SK-N-SH (cell line): ENCODE measurements around the gene FYN. TPM values are rescaled to one million over a fixed set of nuclear protein-coding genes. Genes with fewer than 3 reads are reported as not detected.

Source experiments
- CTCF ChIA-PET: fragments of 300-600, 350-600 bp; formaldehyde crosslinking; extraction: SDS; loops from one replicate; lab custom pipeline; 2021; lab: Yijun Ruan, JAX
- POLR2A ChIA-PET: fragments of 350-600 bp; sonication (Branson Sonifier 250); formaldehyde crosslinking; extraction: SDS; loops from one replicate; lab custom pipeline; 2020; ENCODE audit warnings: antibody characterized with exemption, inconsistent platforms; lab: Yijun Ruan, JAX
- DNase-seq: peaks from one replicate; pipeline ENCODE4 v3.0.0; 2012
- H2AFZ ChIP-seq: fragments of 200-600 bp; sonication (generic); 2 replicates; pipeline ENCODE4 v1.8.1; 2016; ENCODE audit warnings: antibody characterized with exemption, mild to moderate bottlenecking, low read depth
- H3F3A ChIP-seq: fragments of 200-600 bp; sonication (generic); replicated peaks from 2 replicates; pipeline ENCODE3; 2016; ENCODE audit warnings: antibody characterized with exemption, mild to moderate bottlenecking; ENCODE audit not compliant: insufficient read depth
- H3K27ac ChIP-seq, 2 experiments: fragments of 200-500 bp in 1 of 2; fragments of 200-600 bp in 1 of 2; sonication (Bioruptor generic) in 1 of 2; sonication (generic), shearing (Covaris generic) in 1 of 2; 2 replicates each; pipeline versions ENCODE4 v1.5.1 to v1.6.1; 2014 to 2016; ENCODE audit warnings: low read depth in 2 of 2, inconsistent platforms in 1 of 2, low read length in 1 of 2, mild to moderate bottlenecking in 1 of 2, mixed read lengths in 1 of 2
- H3K27me3 ChIP-seq: fragments of 200-600 bp; sonication (generic), shearing (Covaris generic); 2 replicates; pipeline ENCODE4 v1.6.1; 2016; ENCODE audit warnings: mixed run types; ENCODE audit not compliant: insufficient read depth
- H3K36me3 ChIP-seq, 2 experiments: fragments of 200-500 bp in 1 of 2; fragments of 200-600 bp in 1 of 2; sonication (Bioruptor generic) in 1 of 2; sonication (generic) in 1 of 2; replicated peaks in 1 of 2; 2 replicates each; pipeline versions ENCODE3 to v1.5.1; 2014 to 2016; ENCODE audit warnings: low read length in 1 of 2, mild to moderate bottlenecking in 1 of 2; ENCODE audit not compliant: insufficient read depth in 2 of 2, control insufficient read depth in 1 of 2
- H3K4me1 ChIP-seq, 2 experiments: fragments of 200-500 bp in 1 of 2; fragments of 200-600 bp in 1 of 2; sonication (Bioruptor generic) in 1 of 2; sonication (generic), shearing (Covaris generic) in 1 of 2; 2 replicates each; pipeline versions ENCODE4 v1.5.1 to v1.6.1; 2014 to 2016; ENCODE audit warnings: low read depth in 1 of 2, low read length in 1 of 2, mixed run types in 1 of 2; ENCODE audit not compliant: insufficient read depth in 2 of 2, control insufficient read depth in 1 of 2
- H3K4me2 ChIP-seq: fragments of 200-600 bp; sonication (generic), shearing (Covaris generic); 2 replicates; pipeline ENCODE4 v1.6.1; 2017; ENCODE audit warnings: mixed run types
- H3K4me3 ChIP-seq, 2 experiments: fragments of 200-500 bp in 1 of 2; fragments of 200-600 bp in 1 of 2; sonication (Bioruptor generic) in 1 of 2; sonication (generic), shearing (Covaris generic) in 1 of 2; 2 replicates each; pipeline versions ENCODE4 v1.5.1 to v1.8.1; 2014 to 2016; ENCODE audit warnings: low read depth in 2 of 2, inconsistent platforms in 1 of 2, low read length in 1 of 2, mild to moderate bottlenecking in 1 of 2, mixed read lengths in 1 of 2, moderate library complexity in 1 of 2
- H3K79me2 ChIP-seq: fragments of 200-600 bp; sonication (generic); 2 replicates; pipeline ENCODE4 v1.8.1; 2017; ENCODE audit warnings: mild to moderate bottlenecking; ENCODE audit not compliant: insufficient read depth
- H3K9ac ChIP-seq: fragments of 200-600 bp; sonication (generic); 2 replicates; pipeline ENCODE4 v1.6.1; 2017; ENCODE audit warnings: mixed run types
- H3K9me2 ChIP-seq: fragments of 200-600 bp; sonication (generic); 2 replicates; pipeline ENCODE4 v1.6.1; 2017; ENCODE audit warnings: mixed run types
- H3K9me3 ChIP-seq: fragments of 200-600 bp; sonication (generic); 2 replicates; pipeline ENCODE4 v1.6.1; 2017; ENCODE audit warnings: mixed run types, mild to moderate bottlenecking, moderate library complexity
- H4K20me1 ChIP-seq: fragments of 200-600 bp; sonication (generic); 2 replicates; pipeline ENCODE4 v1.6.1; 2017; ENCODE audit warnings: mild to moderate bottlenecking, mixed run types; ENCODE audit not compliant: insufficient read depth
- CHD2 ChIP-seq: fragments of 150-350 bp; IDR thresholded peaks from 2 replicates; pipeline ENCODE4 v1.6.1; 2018; ENCODE audit warnings: low read length; ENCODE audit not compliant: partially characterized antibody
- EP300 ChIP-seq, 2 experiments: IDR thresholded peaks; 2 replicates each; pipeline versions ENCODE4 v1.4.0 to v1.6.1; 2012; ENCODE audit warnings: borderline replicate concordance in 1 of 2, low read depth in 1 of 2, low read length in 1 of 2
- EZH2phosphoT487 ChIP-seq: fragments of 200-600 bp; sonication (generic); IDR thresholded peaks from 2 replicates; pipeline ENCODE4 v1.6.1; 2017; ENCODE audit warnings: low read depth, mixed run types, mild to moderate bottlenecking, antibody characterized with exemption, moderate library complexity, borderline replicate concordance
- FOSL2 ChIP-seq: IDR thresholded peaks from 2 replicates; pipeline ENCODE4 v1.4.0; 2012; ENCODE audit warnings: low read depth, mild to moderate bottlenecking, moderate library complexity, borderline replicate concordance
- FOXM1 ChIP-seq: IDR thresholded peaks from 2 replicates; pipeline ENCODE4 v1.4.0; 2012; ENCODE audit warnings: low read depth, mild to moderate bottlenecking
- NRF1 ChIP-seq: IDR thresholded peaks from 2 replicates; pipeline ENCODE4 v1.6.1; 2012; ENCODE audit warnings: low read depth, mild to moderate bottlenecking, low read length
- RCOR1 ChIP-seq: fragments of 150-350 bp; IDR thresholded peaks from 2 replicates; pipeline ENCODE4 v1.6.1; 2017; ENCODE audit warnings: antibody characterized with exemption, low read length
- RFX5 ChIP-seq: IDR thresholded peaks from 2 replicates; pipeline ENCODE4 v1.6.1; 2012; ENCODE audit warnings: mild to moderate bottlenecking, improper control_type of control experiment, low read length
- RXRA ChIP-seq: IDR thresholded peaks from 2 replicates; pipeline ENCODE4 v1.4.0; 2012; ENCODE audit warnings: low read depth, mild to moderate bottlenecking, borderline replicate concordance
- SIN3A ChIP-seq: IDR thresholded peaks from 2 replicates; pipeline ENCODE4 v1.6.1; 2012; ENCODE audit warnings: low read depth, mild to moderate bottlenecking, low read length, moderate library complexity, borderline replicate concordance
- WGBS: methylation state at CpG from one replicate; pipeline ENCODE4 v1.1.6; 2017; ENCODE audit warnings: low lambda C conversion rate; 5-methylcytosine and 5-hydroxymethylcytosine counted together
- polyA plus RNA-seq, 3 experiments: library from polyadenylated mRNA; depleted of rRNA; stranded (reverse); fragments of >200 nt; gene quantifications; 2 replicates each; pipeline ENCODE4 v1.2.3, GENCODE V29; 2012
- TF ChIP-seq, protein P1 (sequence below): fragments of 200-600 bp; sonication (generic); IDR thresholded peaks from 2 replicates; pipeline ENCODE4 v1.6.1; 2017; ENCODE audit warnings: antibody characterized with exemption, mild to moderate bottlenecking, moderate library complexity

Gene FYN
- polyA plus RNA-seq, 1 of the 3 experiments (the other 2 are of a cell fraction): 31.0 TPM

DNA sequence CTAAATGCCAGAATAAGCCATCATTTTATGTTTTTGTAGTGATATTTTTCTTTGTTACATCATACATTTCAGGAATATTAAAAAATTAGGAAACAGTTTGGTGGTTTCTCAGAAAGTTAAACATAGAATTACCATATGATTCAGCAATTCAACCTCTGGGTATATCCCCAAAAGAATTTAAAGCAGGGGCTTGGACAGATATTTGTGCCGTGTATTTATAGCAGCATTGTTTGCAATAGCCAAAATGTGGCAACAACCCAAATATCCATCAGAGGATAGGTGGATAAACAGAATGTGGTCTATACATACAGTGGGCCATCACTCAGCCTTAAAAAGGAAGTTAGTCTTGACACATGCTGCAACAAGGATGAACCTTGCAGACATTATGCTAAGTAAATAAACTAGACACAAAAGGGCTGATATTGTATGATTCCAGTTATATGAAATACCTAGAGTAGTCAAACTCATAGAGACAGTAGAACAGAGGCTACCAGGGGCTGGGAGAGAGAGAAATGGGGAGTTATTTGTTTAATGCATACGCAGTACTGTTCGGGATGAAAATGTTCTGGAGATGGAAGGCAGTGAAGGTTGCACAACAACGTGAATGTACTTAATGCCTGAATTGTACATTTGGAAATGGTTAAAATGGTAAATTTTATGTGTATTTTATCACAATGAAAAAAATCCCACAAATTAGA is 248.7 kb downstream of the FYN start:
- H3F3A ChIP-seq: peaks cover 13% of the 10 kb centered on the region
- no peak overlapping the region for H2AFZ ChIP-seq
- H3K27ac ChIP-seq: no peak overlapping the region
- DNase-seq: no peak
- CTCF ChIA-PET: interaction anchor here (1.0 kb wide), 1 partner anchor 11 kb away, joined by 3 read pairs; no protein-coding TSS in a partner anchor
- WGBS: 92% methylated on average over 4 of the region's 4 CpGs
- H3K9ac ChIP-seq: no peak overlapping the region
- H3K9me3 ChIP-seq: no peaks in the 10 kb centered on the region
- no peaks in the 10 kb centered on the region for H3K27me3 ChIP-seq
- H3K79me2 ChIP-seq: no peaks in the 10 kb centered on the region
- H3K4me2 ChIP-seq: no peak overlapping the region
- no peaks in the 10 kb centered on the region for H3K36me3 ChIP-seq
- no peak for TF ChIP-seq RFX5
- TF ChIP-seq CHD2: no peak
- H4K20me1 ChIP-seq: no peaks in the 10 kb centered on the region
- H3K4me1 ChIP-seq: peaks cover 13 to 20% of the 10 kb centered on the region in 2 experiments; a peak in 3 of 4 replicates
- POLR2A ChIA-PET: no interaction called here
- H3K9me2 ChIP-seq: no peaks in the 10 kb centered on the region
- no peak overlapping the region for H3K4me3 ChIP-seq

DNA sequence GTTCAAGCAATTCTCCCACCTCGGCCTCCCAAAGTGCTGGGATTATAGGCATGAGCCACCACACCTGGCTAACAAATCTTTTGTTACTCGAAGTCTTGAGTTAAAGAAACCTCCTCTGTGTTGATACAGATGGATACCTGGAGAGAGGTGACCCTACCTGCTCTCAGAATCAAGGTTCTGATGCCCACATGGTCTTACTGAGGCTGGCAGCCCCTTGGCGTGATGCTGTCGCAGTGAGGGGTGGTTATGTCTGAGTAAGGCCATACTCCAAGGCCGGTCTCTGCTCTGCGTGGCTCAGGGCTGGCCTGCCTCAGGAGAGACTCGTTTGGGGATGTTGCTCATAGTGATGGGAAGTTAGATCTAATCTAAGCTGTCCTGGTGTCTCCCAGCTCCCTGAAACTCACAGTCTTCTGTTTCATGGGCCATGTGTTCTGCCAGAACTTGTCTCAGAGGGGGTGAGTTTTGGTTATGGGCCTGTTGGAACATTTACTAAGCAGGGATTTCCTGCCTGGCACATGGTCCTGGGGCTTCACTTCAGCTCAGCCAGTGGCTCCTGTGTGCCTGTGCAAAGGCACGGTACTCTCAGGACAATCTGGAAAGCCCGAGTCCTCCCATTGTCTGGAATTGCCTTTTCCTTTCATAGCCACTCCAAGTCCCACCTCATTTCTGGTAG is 250.1 kb downstream of the FYN start:
- 94% methylated on average over 6 of the region's 9 CpGs for WGBS
- ChIA-PET POLR2A (no interaction called here), CTCF (interaction anchor here (0.7 to 1.0 kb wide), 2 partner anchors 9 to 44 kb away, joined by 3 to 5 read pairs; no protein-coding TSS in a partner anchor)
- Histone ChIP-seq H3K9ac (no peak overlapping the region), H3K79me2 (no peaks in the 10 kb centered on the region), H3K9me3 (no peaks in the 10 kb centered on the region), H3K27ac (no peak overlapping the region), H4K20me1 (no peaks in the 10 kb centered on the region), H3K36me3 (no peaks in the 10 kb centered on the region), H3K4me3 (no peak overlapping the region), H3K4me2 (no peak overlapping the region), H3F3A (peaks cover 12% of the 10 kb centered on the region), H3K27me3 (no peaks in the 10 kb centered on the region), H3K9me2 (no peaks in the 10 kb centered on the region), H3K4me1 (peaks cover 13 to 20% of the 10 kb centered on the region in 2 experiments; a peak in 3 of 4 replicates), H2AFZ (no peak overlapping the region)
- TF ChIP-seq NRF1 (no peak), FOXM1 (no peak), RXRA (no peak)
- no peak for DNase-seq

GRCh38 chr6:111620169-111620568 is 253.1 kb downstream of the FYN start:
- Histone ChIP-seq H3K9ac (no peak overlapping the region), H4K20me1 (no peaks in the 10 kb centered on the region), H3K36me3 (no peaks in the 10 kb centered on the region), H3K9me3 (no peaks in the 10 kb centered on the region), H3F3A (peaks cover 5% of the 10 kb centered on the region), H3K4me1 (peaks cover 5 to 6% of the 10 kb centered on the region in 2 experiments; a peak in 2 of 4 replicates), H3K27me3 (no peaks in the 10 kb centered on the region), H3K4me2 (no peak overlapping the region), H3K4me3 (no peak overlapping the region), H3K27ac (no peak overlapping the region), H2AFZ (no peak overlapping the region), H3K79me2 (no peaks in the 10 kb centered on the region), H3K9me2 (no peaks in the 10 kb centered on the region)
- ChIA-PET POLR2A (no interaction called here), CTCF (no interaction called here)
- DNase-seq: no peak
- TF ChIP-seq RCOR1 (no peak), FOXM1 (no peak), SIN3A (no peak), EP300 (IDR thresholded peaks at IDR 0.05; ENCODE audit: borderline replicate concordance in 1 of 2, low read depth in 1 of 2, low read length in 1 of 2) (no peak), EZH2phosphoT487 (no peak), FOSL2 (no peak)
- TF ChIP-seq, protein P1, sequence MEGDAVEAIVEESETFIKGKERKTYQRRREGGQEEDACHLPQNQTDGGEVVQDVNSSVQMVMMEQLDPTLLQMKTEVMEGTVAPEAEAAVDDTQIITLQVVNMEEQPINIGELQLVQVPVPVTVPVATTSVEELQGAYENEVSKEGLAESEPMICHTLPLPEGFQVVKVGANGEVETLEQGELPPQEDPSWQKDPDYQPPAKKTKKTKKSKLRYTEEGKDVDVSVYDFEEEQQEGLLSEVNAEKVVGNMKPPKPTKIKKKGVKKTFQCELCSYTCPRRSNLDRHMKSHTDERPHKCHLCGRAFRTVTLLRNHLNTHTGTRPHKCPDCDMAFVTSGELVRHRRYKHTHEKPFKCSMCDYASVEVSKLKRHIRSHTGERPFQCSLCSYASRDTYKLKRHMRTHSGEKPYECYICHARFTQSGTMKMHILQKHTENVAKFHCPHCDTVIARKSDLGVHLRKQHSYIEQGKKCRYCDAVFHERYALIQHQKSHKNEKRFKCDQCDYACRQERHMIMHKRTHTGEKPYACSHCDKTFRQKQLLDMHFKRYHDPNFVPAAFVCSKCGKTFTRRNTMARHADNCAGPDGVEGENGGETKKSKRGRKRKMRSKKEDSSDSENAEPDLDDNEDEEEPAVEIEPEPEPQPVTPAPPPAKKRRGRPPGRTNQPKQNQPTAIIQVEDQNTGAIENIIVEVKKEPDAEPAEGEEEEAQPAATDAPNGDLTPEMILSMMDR: no peak
